Measurements from ENCODE around the gene RAB14.
"Not testable (repeated sequence)": the region's sequence is repeated elsewhere in the genome, so short reads cannot be mapped to it uniquely, and the experiment has no call there.

Gene RAB14

GRCh38 chr9:121169094-121169601 lies 32.5 kb downstream of the RAB14 start:
- in situ Hi-C loops (cut with MboI; ENCODE audit: low sequenced_read_pairs), result no loop called here

- in situ Hi-C loops (cut with MboI; ENCODE audit: low sequenced_read_pairs), result no loop called here
Measured at GRCh38 chr9:121168052-121168451, 33.6 kb downstream of the RAB14 start.

GRCh38 chr9:121160025-121160424 lies 41.6 kb downstream of the RAB14 start:
- in situ Hi-C loops (cut with MboI; ENCODE audit: low sequenced_read_pairs), result no loop called here

GRCh38 chr9:121157939-121158338 lies 43.7 kb downstream of the RAB14 start:
- in situ Hi-C loops (cut with MboI; ENCODE audit: low sequenced_read_pairs), result no loop called here

GRCh38 chr9:121156263-121156731 lies 45.4 kb downstream of the RAB14 start:
- in situ Hi-C loops (cut with MboI; ENCODE audit: low sequenced_read_pairs), result no loop called here

- in situ Hi-C loops (cut with MboI; ENCODE audit: low sequenced_read_pairs), result no loop called here
Measured at GRCh38 chr9:121154782-121155181, 46.9 kb downstream of the RAB14 start.

GRCh38 chr9:121153642-121154041 lies 48.0 kb downstream of the RAB14 start:
- in situ Hi-C loops (cut with MboI; ENCODE audit: low sequenced_read_pairs), result no loop called here

- in situ Hi-C loops (cut with MboI; ENCODE audit: low sequenced_read_pairs), result no loop called here
Measured at GRCh38 chr9:121150188-121150587, 51.5 kb downstream of the RAB14 start.

- in situ Hi-C loops (cut with MboI; ENCODE audit: low sequenced_read_pairs), result no loop called here
Measured at GRCh38 chr9:121144482-121144881, 57.2 kb downstream of the RAB14 start.

- in situ Hi-C loops (cut with MboI; ENCODE audit: low sequenced_read_pairs), result no loop called here
Measured at GRCh38 chr9:121143771-121144170, 57.9 kb downstream of the RAB14 start.

- in situ Hi-C loops (cut with MboI; ENCODE audit: low sequenced_read_pairs), result no loop called here
Measured at GRCh38 chr9:121141706-121142105, 60.0 kb downstream of the RAB14 start.

- in situ Hi-C loops (cut with MboI; ENCODE audit: low sequenced_read_pairs), result no loop called here
Measured at GRCh38 chr9:121141306-121141705, 60.4 kb downstream of the RAB14 start.

- in situ Hi-C loops (cut with MboI; ENCODE audit: low sequenced_read_pairs), result no loop called here
Measured at GRCh38 chr9:121140162-121140561, 61.5 kb downstream of the RAB14 start.

GRCh38 chr9:121138973-121139372 lies 62.7 kb downstream of the RAB14 start:
- in situ Hi-C loops (cut with MboI; ENCODE audit: low sequenced_read_pairs), result no loop called here

- in situ Hi-C loops (cut with MboI; ENCODE audit: low sequenced_read_pairs), result no loop called here
Measured at GRCh38 chr9:121138561-121138960, 63.1 kb downstream of the RAB14 start.

- in situ Hi-C loops (cut with MboI; ENCODE audit: low sequenced_read_pairs), result no loop called here
Measured at GRCh38 chr9:121135642-121136041, 66.0 kb downstream of the RAB14 start.

- in situ Hi-C loops (cut with MboI; ENCODE audit: low sequenced_read_pairs), result no loop called here
Measured at GRCh38 chr9:121133104-121133816, 68.4 kb downstream of the RAB14 start.

- in situ Hi-C loops (cut with MboI; ENCODE audit: low sequenced_read_pairs), result not testable (repeated sequence)
Measured at GRCh38 chr9:121129384-121129783, 72.3 kb downstream of the RAB14 start.
